SK-N-SH (cell line): ENCODE results near the gene HDAC4. TPM values are rescaled to one million over a fixed set of nuclear protein-coding genes. Genes with fewer than 3 reads are reported as not detected.

Experiments
- CTCF ChIA-PET: fragments of 300-600, 350-600 bp; formaldehyde crosslinking; extraction: SDS; loops from one replicate; lab custom pipeline; 2021; lab: Yijun Ruan, JAX
- POLR2A ChIA-PET: fragments of 350-600 bp; sonication (Branson Sonifier 250); formaldehyde crosslinking; extraction: SDS; loops from one replicate; lab custom pipeline; 2020; ENCODE audit warnings: antibody characterized with exemption, inconsistent platforms; lab: Yijun Ruan, JAX
- DNase-seq: peaks from one replicate; pipeline ENCODE4 v3.0.0; 2012
- H2AFZ ChIP-seq: fragments of 200-600 bp; sonication (generic); 2 replicates; pipeline ENCODE4 v1.8.1; 2016; ENCODE audit warnings: antibody characterized with exemption, mild to moderate bottlenecking, low read depth
- H3F3A ChIP-seq: fragments of 200-600 bp; sonication (generic); replicated peaks from 2 replicates; pipeline ENCODE3; 2016; ENCODE audit warnings: antibody characterized with exemption, mild to moderate bottlenecking; ENCODE audit not compliant: insufficient read depth
- H3K27ac ChIP-seq, 2 experiments: fragments of 200-500 bp in 1 of 2; fragments of 200-600 bp in 1 of 2; sonication (Bioruptor generic) in 1 of 2; sonication (generic), shearing (Covaris generic) in 1 of 2; 2 replicates each; pipeline versions ENCODE4 v1.5.1 to v1.6.1; 2014 to 2016; ENCODE audit warnings: low read depth in 2 of 2, inconsistent platforms in 1 of 2, low read length in 1 of 2, mild to moderate bottlenecking in 1 of 2, mixed read lengths in 1 of 2
- H3K27me3 ChIP-seq: fragments of 200-600 bp; sonication (generic), shearing (Covaris generic); 2 replicates; pipeline ENCODE4 v1.6.1; 2016; ENCODE audit warnings: mixed run types; ENCODE audit not compliant: insufficient read depth
- H3K36me3 ChIP-seq, 2 experiments: fragments of 200-500 bp in 1 of 2; fragments of 200-600 bp in 1 of 2; sonication (Bioruptor generic) in 1 of 2; sonication (generic) in 1 of 2; replicated peaks in 1 of 2; 2 replicates each; pipeline versions ENCODE3 to v1.5.1; 2014 to 2016; ENCODE audit warnings: low read length in 1 of 2, mild to moderate bottlenecking in 1 of 2; ENCODE audit not compliant: insufficient read depth in 2 of 2, control insufficient read depth in 1 of 2
- H3K4me1 ChIP-seq, 2 experiments: fragments of 200-500 bp in 1 of 2; fragments of 200-600 bp in 1 of 2; sonication (Bioruptor generic) in 1 of 2; sonication (generic), shearing (Covaris generic) in 1 of 2; 2 replicates each; pipeline versions ENCODE4 v1.5.1 to v1.6.1; 2014 to 2016; ENCODE audit warnings: low read depth in 1 of 2, low read length in 1 of 2, mixed run types in 1 of 2; ENCODE audit not compliant: insufficient read depth in 2 of 2, control insufficient read depth in 1 of 2
- H3K4me2 ChIP-seq: fragments of 200-600 bp; sonication (generic), shearing (Covaris generic); 2 replicates; pipeline ENCODE4 v1.6.1; 2017; ENCODE audit warnings: mixed run types
- H3K4me3 ChIP-seq, 2 experiments: fragments of 200-500 bp in 1 of 2; fragments of 200-600 bp in 1 of 2; sonication (Bioruptor generic) in 1 of 2; sonication (generic), shearing (Covaris generic) in 1 of 2; 2 replicates each; pipeline versions ENCODE4 v1.5.1 to v1.8.1; 2014 to 2016; ENCODE audit warnings: low read depth in 2 of 2, inconsistent platforms in 1 of 2, low read length in 1 of 2, mild to moderate bottlenecking in 1 of 2, mixed read lengths in 1 of 2, moderate library complexity in 1 of 2
- H3K79me2 ChIP-seq: fragments of 200-600 bp; sonication (generic); 2 replicates; pipeline ENCODE4 v1.8.1; 2017; ENCODE audit warnings: mild to moderate bottlenecking; ENCODE audit not compliant: insufficient read depth
- H3K9ac ChIP-seq: fragments of 200-600 bp; sonication (generic); 2 replicates; pipeline ENCODE4 v1.6.1; 2017; ENCODE audit warnings: mixed run types
- H3K9me2 ChIP-seq: fragments of 200-600 bp; sonication (generic); 2 replicates; pipeline ENCODE4 v1.6.1; 2017; ENCODE audit warnings: mixed run types
- H3K9me3 ChIP-seq: fragments of 200-600 bp; sonication (generic); 2 replicates; pipeline ENCODE4 v1.6.1; 2017; ENCODE audit warnings: mixed run types, mild to moderate bottlenecking, moderate library complexity
- H4K20me1 ChIP-seq: fragments of 200-600 bp; sonication (generic); 2 replicates; pipeline ENCODE4 v1.6.1; 2017; ENCODE audit warnings: mild to moderate bottlenecking, mixed run types; ENCODE audit not compliant: insufficient read depth
- CHD2 ChIP-seq: fragments of 150-350 bp; IDR thresholded peaks from 2 replicates; pipeline ENCODE4 v1.6.1; 2018; ENCODE audit warnings: low read length; ENCODE audit not compliant: partially characterized antibody
- GATA2 ChIP-seq: sonication (generic); formaldehyde crosslinking; IDR thresholded peaks from 2 replicates; pipeline ENCODE4 v1.5.0; 2020; ENCODE audit warnings: mild to moderate bottlenecking, missing genetic modification reagents
- RAD21 ChIP-seq: IDR thresholded peaks from 2 replicates; pipeline ENCODE4 v1.6.1; 2012; ENCODE audit warnings: mild to moderate bottlenecking, low read length
- SMC3 ChIP-seq: IDR thresholded peaks from 2 replicates; pipeline ENCODE4 v1.6.1; 2012; ENCODE audit warnings: low read depth, low read length, improper control_type of control experiment
- TEAD4 ChIP-seq: IDR thresholded peaks from 2 replicates; pipeline ENCODE4 v1.4.0; 2012; ENCODE audit warnings: mild to moderate bottlenecking, borderline replicate concordance; ENCODE audit not compliant: insufficient read depth
- WGBS: methylation state at CpG from one replicate; pipeline ENCODE4 v1.1.6; 2017; ENCODE audit warnings: low lambda C conversion rate; 5-methylcytosine and 5-hydroxymethylcytosine counted together
- polyA plus RNA-seq, 3 experiments: library from polyadenylated mRNA; depleted of rRNA; stranded (reverse); fragments of >200 nt; gene quantifications; 2 replicates each; pipeline ENCODE4 v1.2.3, GENCODE V29; 2012
- TF ChIP-seq, protein P1 (sequence below): fragments of 150-350 bp; IDR thresholded peaks from 2 replicates; pipeline ENCODE4 v1.6.1; 2017; ENCODE audit warnings: antibody characterized with exemption, low read length, low read depth, borderline replicate concordance
- TF ChIP-seq, protein P2 (sequence below): fragments of 200-600 bp; sonication (generic); IDR thresholded peaks from 2 replicates; pipeline ENCODE4 v1.6.1; 2017; ENCODE audit warnings: antibody characterized with exemption, mild to moderate bottlenecking, moderate library complexity

Gene HDAC4
- polyA plus RNA-seq, 1 of the 3 experiments (the other 2 are of a cell fraction): 5.5 TPM

DNA sequence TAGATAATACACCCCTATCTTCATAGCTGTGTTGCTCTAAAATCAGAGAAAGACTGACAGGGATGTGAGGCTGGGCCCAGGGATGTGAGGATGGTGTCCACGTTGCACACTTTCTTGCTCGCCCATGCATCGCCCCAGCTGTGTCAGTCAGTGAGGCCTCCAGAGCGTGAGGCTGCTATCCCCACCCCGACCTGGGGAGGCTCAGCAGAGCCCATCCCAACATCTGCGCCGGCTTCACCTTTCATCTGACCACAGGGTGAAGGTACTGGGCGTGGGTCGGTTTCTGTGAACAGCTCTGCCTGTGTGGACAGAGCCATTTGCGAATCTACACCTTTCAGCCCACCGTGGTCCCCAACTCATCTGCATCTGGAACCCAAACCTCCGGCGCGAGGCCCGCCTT, 255.7 kb downstream of the HDAC4 start (continued):
- TF ChIP-seq, protein P1, sequence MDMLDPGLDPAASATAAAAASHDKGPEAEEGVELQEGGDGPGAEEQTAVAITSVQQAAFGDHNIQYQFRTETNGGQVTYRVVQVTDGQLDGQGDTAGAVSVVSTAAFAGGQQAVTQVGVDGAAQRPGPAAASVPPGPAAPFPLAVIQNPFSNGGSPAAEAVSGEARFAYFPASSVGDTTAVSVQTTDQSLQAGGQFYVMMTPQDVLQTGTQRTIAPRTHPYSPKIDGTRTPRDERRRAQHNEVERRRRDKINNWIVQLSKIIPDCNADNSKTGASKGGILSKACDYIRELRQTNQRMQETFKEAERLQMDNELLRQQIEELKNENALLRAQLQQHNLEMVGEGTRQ: no peak
- TF ChIP-seq, all 33 proteins: peak for 0

DNA sequence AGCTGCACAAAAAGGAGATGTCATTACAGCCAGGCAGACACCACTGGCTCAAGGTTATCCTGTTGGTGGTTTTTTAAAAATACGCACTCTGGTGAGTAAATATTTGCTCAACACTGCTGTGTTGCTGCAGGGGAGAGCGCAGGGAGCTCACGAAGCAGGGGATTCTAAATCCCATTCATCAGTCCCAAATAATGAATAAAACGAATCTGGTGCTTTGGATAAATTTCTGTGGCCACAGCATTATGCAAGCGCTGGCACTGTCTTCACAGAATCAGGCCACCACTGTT, 256.2 kb downstream of the HDAC4 start:
- Histone ChIP-seq H3K4me1 (no peaks in the 10 kb centered on the region; a peak in 1 of 4 replicates), H4K20me1 (no peaks in the 10 kb centered on the region), H3K4me2 (no peak overlapping the region), H3K27ac (no peak overlapping the region), H3K9me3 (no peaks in the 10 kb centered on the region), H3F3A (no peaks in the 10 kb centered on the region), H3K4me3 (no peak overlapping the region), H2AFZ (no peak overlapping the region), H3K36me3 (peaks cover 0 to 22% of the 10 kb centered on the region in 2 experiments), H3K9me2 (no peaks in the 10 kb centered on the region), H3K79me2 (no peaks in the 10 kb centered on the region), H3K27me3 (no peaks in the 10 kb centered on the region), H3K9ac (no peak overlapping the region)
- CTCF ChIA-PET: interaction anchor here (0.7 to 2.9 kb wide), 23 partner anchors 9 to 850 kb away, joined by 3 to 19 read pairs (median 4); no protein-coding TSS in a partner anchor
- WGBS: 84% methylated on average over 5 of the region's 5 CpGs
- TF ChIP-seq CHD2: no peak
- TF ChIP-seq TEAD4: no peak
- POLR2A ChIA-PET: no interaction called here
- no peak for DNase-seq

DNA sequence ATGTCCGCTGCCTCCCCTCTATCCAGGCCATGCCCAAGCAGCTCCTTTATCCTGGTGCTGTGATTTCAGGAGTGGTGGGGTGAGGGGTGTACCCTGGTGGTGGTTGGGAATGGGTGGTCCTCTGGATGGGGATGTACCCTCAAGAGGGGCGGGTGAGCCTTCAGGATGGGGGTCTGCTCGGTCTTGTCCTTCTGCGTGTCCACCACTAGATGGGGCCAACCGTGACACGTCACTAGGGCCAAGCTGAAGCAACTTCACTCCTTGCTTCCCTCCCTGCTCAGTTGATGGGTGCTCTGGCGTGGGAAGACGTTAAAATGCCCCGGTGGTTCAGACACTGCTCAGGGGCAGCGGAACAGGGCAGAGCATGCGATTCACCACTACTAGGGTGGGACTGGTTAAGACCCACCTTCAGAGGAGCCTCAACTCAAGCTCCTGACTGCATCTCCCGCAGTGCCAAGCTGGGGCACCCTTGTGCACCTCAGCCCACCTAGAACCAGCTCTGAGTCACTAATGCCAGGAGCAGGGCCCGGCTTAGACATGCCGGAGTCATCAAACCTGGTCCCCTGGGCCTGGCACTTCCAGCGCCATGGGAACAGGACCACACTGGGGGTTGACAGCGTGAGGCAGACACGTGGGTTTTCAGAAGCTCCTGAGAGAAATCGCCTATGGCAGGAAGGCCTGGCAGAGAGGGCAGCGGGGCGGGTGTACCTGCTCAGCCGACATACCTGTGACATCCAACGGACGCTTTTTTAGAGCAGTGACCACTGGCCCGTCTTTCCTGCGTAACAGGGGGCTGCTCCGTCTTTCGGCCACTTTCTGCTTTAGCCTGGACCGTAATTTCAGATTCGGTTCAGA, 256.7 kb downstream of the HDAC4 start:
- Histone ChIP-seq H3K9me2 (no peaks in the 10 kb centered on the region), H3K27me3 (no peaks in the 10 kb centered on the region), H3K36me3 (peaks cover 0 to 27% of the 10 kb centered on the region in 2 experiments), H3K79me2 (no peaks in the 10 kb centered on the region), H3K4me2 (no peak overlapping the region), H3K4me3 (no peak overlapping the region), H2AFZ (no peak overlapping the region), H3F3A (no peaks in the 10 kb centered on the region), H3K9ac (no peak overlapping the region), H4K20me1 (no peaks in the 10 kb centered on the region), H3K9me3 (no peaks in the 10 kb centered on the region), H3K4me1 (no peaks in the 10 kb centered on the region; a peak in 1 of 4 replicates)
- peak; percentile 85 for DNase-seq
- POLR2A ChIA-PET: no interaction called here
- WGBS: 91% methylated on average over 23 of the region's 29 CpGs
- CTCF ChIA-PET: interaction anchor here (0.6 to 2.9 kb wide), 48 partner anchors 8 to 850 kb away, joined by 3 to 19 read pairs (median 4); no protein-coding TSS in a partner anchor
- TF ChIP-seq SMC3 (peak; percentile 64), GATA2 (CRISPR knock-in tag) (no peak), RAD21 (peak; percentile 71)
- TF ChIP-seq, protein P2, sequence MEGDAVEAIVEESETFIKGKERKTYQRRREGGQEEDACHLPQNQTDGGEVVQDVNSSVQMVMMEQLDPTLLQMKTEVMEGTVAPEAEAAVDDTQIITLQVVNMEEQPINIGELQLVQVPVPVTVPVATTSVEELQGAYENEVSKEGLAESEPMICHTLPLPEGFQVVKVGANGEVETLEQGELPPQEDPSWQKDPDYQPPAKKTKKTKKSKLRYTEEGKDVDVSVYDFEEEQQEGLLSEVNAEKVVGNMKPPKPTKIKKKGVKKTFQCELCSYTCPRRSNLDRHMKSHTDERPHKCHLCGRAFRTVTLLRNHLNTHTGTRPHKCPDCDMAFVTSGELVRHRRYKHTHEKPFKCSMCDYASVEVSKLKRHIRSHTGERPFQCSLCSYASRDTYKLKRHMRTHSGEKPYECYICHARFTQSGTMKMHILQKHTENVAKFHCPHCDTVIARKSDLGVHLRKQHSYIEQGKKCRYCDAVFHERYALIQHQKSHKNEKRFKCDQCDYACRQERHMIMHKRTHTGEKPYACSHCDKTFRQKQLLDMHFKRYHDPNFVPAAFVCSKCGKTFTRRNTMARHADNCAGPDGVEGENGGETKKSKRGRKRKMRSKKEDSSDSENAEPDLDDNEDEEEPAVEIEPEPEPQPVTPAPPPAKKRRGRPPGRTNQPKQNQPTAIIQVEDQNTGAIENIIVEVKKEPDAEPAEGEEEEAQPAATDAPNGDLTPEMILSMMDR: peak; percentile 68
- TF ChIP-seq, all 33 proteins: peak for 3
- H3K27ac ChIP-seq: no peak overlapping the region
